Medulla oblongata (tissue), 1 donor: ENCODE measurements around the gene FOXP4.
A peak's percentile ranks its signal among the peaks of the same experiment; 100 is the strongest.
"Not testable (repeated sequence)": the region's sequence is repeated elsewhere in the genome, so short reads cannot be mapped to it uniquely, and the experiment has no call there.

Experiments used
- DNase-seq: peaks from one replicate; pipeline ENCODE4 v3.0.0-alpha.2; 2015; ENCODE audit errors: extremely low spot score

Gene FOXP4

DNA sequence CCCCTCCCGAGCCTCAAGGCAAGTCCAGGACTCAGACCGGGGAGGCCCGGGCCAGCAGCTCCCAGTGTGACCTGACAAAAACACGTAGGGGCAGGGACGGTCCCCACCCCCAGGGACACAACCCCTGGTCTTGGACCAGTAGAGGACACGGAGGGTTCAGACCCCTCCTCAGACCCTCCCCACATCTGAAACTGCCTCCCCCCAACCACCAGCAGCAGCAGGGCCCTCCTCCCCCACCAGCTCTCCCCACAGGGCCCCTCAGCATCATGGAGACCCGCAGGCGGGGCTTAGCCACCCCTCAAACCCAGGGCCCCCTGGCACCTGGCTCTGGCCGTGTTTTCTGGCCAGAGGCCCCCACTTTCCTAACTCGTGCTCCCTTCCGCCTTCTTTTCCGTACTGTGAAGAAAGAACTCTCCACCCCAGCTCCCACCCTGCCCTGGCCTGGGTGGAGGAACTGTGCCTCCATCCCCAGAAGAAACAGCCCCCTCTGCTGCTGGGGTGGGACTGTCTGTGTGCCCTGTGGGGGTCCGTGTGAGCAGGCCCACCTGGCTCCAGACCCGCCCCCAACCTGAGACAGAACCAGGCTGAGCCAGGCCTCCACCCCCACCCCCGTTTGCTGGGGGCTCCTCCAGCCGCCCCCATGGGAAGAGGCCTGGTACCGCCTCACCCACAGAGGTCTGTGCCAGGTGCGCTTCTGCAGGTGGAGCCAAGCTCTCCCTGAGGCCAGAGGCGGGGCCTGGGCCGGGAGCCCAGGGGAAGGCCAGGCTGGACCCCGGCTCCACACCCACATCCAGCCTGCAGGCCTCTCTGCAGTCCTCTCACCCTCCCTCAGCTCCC is 53.1 kb downstream of the FOXP4 start:
- DNase-seq, result no peak

DNA sequence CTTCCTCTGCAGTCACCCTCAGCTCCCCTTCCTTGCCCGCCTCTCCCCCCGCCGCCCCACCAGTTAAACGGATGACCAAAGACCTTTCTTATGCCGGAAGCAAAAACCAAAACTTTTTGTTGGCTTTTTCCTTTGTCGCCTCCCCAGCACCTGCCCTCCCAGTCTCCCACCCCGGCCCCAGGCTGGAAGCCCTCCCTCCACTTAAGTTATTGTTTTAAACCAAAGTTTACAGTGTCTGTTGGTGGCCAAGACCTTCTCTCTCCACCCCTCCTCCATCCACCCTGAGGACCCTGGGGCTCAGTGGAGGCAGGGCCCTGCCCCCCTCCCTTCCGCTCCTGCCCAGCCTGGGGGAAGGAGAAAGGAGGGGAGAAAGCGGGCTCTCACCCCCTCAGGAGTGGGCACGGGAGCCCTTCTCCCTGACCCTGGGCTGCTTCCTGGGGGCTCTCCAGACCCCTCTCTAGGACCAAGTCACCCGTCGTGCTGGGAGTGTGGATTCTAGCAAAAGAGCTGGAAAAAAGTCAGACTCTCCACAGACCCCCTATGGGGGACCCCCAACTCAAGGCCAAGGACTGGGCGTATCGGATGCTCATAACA is 53.8 kb downstream of the FOXP4 start:
- no peak for DNase-seq

DNA sequence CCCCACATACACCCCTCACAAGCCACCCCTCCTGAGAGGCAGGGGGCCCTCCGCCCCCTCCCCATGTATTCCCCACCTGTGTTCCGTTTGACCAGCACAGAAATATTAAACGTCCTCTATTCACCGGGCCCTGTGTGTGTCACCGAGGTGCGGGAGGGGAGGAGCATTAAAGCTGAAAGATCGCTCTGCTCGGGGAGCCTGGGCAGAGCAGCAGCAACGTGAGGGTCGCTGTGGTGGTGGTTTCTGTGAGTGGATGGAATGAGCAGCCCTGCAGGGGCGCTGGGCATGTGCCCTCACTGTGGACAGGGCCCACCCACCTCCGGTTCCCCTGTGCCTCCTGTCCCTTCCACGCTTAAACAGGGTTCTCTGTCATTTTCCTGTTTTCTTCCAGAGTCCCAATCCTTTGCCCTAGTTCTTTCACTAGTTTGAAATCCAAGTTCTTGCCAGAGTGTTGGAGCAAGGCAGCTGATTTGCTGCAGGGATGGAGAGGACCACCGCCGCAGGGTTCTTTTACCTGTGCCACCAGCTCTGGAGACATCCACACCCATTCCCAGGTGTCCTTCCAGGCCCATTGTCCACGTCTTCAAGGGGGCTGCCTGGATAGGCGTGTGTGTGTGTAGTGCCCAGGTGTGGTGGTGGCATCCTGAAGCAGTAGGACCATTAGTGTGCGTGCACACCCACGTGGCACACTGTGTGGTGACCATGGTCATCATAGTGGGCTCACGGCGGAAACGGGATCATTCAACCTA is 54.5 kb downstream of the FOXP4 start:
- DNase-seq, result no peak

DNA sequence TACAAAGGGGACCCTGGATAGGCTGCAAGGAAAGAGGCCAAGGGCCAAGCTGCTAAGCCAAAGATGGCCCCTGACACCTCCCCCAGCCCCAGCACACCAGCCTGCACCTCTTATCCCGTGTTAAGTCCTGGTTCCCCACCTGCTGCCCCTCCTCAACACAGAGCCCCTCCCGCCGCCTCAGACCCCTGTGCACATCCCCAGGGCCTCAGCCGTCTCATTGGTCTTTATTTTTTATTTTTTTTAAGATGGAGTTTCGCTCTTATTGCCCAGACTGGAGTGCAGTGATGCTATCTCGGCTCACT is 55.0 kb downstream of the FOXP4 start:
- no peak for DNase-seq

DNA sequence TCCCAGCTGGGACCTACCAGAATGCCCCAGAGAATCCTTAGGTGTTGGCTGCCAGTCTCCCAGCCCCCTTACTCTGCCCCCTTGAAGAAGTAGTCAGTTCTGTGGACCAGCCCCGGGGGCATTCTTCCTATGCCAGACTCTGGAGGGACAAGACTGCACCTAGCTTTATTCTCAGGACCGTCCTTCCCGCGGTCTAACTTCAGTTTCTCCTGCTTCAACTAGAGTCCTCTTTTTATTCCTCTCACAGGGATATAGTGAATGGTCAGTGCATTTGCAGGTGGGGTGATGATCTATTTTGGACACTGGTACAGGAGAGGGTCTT is 56.2 kb downstream of the FOXP4 start:
- no peak for DNase-seq

DNA sequence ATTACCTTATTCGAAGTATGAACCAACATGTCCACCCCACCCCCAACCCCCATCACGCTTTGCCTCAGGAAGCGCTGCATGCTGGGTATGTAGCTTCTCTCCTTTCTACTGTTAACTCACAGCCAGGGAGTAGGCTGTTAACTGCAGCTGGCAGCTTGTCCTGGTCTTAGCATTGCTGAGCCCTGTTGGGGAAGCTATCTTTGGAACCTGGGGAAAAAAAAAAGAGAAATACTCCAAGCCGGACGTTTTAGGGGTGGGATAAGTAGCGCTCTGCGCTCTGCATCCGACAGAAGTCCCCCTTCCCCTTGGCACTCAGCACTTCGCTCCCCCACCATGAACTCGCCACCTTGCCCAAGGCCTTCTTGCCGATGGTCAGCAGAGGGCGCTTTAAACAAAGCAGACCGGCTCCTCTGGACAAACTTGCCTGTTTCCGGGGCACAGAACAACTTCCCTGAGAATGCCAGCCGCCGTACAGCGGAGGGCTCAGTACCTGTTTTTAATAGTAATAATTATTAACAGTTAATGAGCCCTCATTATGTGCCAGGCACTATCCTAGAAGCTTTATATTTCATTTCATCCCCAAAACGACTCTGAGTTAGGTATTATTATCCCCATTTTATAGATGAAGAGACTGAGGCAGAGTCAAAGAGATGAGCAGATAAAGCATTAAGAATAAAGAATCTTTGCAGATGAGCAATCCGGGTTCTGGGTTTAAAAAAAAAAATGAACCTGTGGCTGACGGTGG is 56.9 kb downstream of the FOXP4 start:
- DNase-seq, result peak; percentile 92

DNA sequence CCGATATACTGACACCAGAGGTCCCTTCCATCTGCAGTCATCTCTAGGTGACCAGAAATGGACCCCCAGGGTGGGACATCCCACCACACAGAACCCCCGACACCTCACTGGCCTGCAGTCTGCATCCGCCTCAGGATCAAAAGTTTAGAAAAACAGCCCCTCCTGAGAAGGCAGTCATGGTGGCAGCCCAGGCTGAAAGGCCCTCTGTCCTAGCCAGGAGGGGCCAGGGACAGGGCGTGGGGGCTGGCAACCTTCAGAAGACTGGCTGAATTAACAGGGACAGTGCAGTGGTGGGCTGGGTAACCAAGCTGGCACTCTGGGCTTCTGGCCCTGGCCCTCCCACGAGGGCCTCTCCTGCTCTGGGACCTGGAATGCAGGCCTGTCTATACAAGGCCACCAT is 57.8 kb downstream of the FOXP4 start:
- no peak for DNase-seq

DNA sequence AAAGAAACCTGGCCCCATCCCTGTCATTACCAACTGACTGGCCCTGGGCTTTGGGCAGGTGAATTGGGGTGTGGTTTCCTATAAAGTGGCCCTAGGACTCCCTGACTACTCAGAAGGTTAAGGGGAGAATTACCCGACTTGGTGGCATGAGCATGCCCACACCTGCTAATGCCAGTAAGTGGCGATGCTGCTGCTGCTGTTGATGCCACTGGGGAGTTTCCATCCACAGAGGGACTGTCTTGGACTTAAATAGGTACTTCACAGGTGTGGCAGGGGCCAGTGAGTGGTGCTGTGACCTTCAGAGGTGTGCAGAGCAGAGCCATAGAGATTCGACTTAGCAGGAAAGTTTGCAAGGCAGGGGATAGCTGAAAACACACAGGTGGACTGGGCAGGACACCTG is 59.5 kb downstream of the FOXP4 start:
- no peak for DNase-seq

DNA sequence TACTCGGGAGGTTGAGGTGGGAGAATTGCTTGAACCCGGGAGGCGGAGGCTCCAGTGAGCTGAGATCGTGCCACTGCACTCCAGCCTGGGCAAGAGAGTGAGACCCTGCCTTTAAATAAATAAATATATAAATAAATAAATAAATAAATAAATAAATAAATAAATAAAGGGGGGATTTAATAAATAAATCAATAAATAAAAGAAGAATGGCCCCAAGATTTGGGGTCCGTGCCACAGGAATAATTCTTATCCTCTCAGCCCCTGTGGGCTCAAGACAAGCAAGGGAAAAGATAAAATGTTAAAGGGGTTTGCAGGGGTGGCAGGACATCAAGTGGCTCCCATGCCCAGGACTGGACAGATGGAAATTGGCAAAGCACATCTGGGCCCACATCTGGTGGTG is 60.9 kb downstream of the FOXP4 start:
- DNase-seq, result no peak

DNA sequence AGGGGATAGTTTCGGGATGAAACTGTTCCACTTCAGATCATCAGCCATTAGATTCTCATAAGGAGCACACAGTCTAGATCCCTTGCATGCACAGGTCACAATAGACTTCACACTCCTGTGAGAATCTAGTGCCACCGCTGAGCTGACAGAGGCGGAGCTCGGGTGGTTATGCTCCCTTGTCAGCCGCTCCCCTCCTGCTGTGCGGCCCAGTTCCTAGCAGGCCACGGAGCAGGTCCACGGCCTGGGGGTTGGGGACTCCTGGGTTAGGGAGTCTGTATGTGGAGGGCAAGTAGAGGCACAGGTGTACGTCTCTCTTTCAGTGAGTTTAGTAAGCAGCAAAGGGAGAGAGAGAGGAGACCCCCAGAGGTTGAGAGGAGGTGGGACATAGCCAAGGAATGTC is 61.6 kb downstream of the FOXP4 start:
- no peak for DNase-seq

DNA sequence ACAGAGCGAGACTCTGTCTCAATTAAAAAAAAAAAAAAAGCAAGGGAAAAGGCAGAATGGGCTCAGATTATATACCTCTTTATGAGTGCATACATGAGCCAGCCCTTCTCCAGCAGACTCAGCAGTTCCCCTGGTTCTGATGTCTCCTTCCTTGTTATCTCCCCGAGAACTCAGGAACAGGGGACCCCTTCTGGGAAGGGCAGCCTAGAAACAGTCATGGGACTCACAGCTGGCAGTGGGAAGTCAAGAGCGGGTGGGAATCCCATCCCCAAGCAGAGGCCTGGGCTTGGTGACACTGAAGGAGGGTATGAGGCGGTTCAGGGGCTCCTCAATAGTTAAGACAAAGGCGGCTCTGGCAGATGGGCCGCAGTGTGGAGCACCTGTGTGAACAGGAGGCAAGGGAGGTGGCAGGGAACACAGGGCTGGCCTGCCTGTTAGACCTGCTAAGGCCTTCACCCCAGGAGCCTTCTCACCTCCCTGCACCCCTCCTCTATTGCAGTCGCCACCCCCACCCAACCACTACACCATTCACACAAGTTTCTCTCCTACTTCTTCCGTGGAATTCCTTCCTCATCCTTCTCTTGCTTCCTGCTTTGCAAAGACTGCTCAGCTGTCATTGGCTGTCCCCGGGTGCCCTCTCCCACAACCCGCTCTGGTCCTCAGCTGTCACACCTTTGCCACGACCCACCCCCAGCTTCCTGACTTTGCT is 62.4 kb downstream of the FOXP4 start:
- no peak for DNase-seq

DNA sequence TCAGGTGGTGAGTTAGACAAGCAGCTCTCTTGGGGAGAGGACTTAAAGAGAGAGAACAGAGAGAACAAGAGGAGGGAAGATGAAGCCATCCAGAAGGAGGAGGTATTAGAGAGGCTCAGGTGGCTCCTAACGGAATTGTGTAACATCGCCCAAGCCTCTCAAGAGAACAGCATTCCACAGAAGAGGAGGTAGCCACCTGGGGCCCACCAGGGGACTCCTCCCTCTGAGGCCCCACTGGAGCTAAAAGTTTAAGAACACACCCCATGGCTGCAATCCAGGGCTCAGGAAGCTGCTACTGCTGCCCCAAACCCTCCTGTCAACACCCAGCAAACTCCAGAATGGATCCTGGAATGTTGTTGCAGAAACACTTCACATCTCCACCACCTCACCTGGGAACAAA is 68.5 kb downstream of the FOXP4 start:
- DNase-seq, result no peak

DNA sequence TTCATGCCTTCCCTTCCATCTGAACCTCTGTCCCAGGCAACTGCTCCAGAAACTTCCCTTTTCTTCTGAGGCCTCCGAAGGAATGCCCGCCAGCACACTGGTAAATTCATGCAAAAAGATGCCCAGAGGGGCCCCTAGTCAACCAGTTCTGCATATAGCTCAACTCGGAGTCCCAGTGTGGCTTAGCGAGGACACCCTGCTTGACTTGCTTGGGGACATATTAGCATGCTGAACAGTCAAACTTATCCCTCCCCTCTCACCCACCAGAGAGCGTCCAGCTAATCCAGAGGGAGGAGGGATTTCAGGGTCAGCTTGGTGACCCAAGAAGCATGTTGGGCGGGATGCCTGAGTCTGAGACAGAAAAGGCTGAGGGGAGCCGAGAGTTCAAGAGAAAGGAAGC is 69.1 kb downstream of the FOXP4 start:
- DNase-seq, result no peak

DNA sequence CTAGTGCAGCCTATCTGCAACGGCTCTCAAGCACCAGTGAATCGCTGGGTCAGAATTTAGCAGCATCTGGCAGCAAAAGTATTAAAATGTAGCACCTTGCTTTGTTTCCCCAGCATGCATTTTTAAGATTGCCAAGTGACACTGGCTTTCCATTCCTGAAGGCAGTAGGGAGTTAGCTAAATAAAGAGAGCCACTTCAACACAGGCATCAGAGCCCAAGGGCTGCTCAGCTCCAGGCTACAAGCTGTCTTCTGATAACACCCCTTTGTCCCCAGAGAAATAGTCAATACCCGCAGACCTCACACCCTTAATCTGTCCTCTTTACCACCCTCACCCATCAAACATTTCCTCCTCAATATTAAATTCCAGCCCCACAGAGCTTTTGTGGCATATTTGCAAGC is 72.4 kb downstream of the FOXP4 start:
- DNase-seq, result no peak

DNA sequence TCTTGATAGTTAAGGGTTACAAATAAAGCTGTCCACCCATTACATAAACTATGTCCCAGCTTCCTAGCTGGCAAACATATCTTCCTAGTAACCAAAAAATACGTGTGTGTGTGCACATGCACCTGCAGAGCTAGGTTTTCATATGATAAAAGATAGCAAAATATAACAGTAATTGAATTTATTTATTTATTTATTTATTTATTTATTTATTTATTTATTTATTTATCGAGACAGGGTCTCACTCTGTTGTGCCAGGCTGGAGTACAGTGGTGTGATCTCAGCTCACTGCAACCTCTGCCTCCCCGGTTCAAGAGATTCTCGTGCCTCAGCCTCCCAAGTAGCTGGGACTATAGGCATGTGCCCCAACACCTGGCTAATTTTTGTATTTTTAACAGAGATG is 73.0 kb downstream of the FOXP4 start:
- DNase-seq, result not testable (repeated sequence)

DNA sequence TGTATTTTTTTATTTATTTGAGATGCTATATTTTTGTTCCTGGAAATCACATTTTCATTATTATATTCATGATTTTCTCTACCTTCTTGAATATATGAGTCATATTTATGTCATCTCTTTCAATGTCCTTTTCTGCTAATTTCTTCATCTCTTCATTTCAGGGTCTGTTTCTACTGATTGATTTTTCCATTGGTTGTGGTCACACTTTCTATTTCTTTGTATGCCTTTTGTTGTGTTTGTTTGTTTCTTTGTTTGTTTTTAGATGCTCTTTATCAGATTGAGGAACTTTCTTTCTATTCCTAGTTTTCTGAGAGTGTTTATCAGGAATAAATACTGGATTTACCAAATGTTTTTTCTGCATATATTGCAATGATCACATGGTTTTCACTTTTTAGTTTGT is 75.2 kb downstream of the FOXP4 start:
- DNase-seq, result no peak

DNA sequence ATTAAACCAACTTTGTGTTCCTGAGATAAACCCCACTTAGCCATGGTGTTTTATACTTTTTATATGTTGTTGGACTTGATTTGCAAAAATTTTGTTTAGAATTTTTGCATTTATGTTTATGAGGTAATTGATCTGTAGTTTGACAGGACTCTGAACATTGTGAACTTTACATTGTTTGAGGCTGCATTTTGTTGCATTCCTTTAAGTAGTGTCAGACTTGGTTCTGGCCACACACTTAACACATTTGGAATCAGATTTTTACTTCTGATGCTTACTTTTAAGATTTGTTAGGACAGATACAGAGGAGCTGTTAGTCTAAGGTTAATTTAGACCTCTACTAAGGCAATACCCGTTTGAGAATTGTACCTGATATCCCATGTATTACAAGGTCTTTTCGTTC is 75.6 kb downstream of the FOXP4 start:
- no peak for DNase-seq

DNA sequence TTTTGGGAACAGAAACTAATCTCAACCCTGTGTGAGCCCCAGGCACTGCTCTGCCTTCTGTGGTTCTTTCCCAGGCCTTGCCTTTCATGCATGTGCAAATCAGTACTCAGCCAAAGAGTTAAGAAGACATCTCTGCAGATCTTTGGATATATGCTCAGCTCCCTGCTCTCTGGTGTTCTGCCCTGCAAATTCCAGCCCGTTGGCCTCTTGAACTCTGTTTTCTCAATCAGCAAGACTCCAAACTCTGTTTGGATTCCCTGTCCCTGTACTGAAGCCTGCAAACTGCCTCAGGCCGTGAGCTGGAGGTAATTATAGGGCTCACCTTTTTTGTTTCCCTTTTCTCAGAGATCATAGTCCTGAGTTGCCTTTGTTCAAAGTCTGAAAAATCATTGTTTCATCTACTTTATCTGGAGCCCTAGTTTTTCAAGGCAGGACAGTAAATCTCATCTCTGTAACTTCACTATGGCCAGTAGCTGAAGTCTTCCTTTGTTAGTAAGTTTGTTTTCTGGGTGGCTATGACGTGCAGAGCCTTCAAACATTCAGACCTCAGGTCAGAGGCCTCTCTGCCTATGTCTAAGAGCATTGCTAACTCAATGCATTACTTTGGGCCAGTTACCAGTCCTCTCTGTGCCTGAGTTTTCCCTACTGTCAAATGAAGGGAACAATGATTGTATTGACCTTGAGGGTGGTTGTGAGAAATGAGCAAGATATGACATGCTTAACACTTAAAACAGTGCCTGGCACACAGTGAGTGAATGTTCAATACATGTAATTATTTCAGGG is 76.2 kb downstream of the FOXP4 start:
- no peak for DNase-seq

DNA sequence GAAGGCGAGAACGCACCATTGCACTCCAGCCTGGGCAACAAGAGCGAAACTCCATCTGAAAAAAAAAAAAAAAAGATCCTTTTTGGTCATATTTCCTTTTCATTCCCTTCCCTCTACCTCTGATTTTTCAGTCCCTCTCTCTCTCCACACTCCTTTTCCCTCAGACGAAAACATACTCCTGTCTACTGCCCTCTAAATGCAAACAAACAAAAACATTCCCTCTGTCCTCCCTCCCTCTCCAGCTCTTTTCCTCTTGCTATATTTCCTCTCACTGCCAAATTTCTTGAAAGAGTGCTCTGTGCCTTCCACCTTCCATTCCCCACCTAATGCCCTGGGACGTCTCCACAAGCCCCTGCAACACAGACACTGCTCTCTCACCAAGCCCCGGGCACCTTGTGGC is 77.1 kb downstream of the FOXP4 start:
- no peak for DNase-seq

DNA sequence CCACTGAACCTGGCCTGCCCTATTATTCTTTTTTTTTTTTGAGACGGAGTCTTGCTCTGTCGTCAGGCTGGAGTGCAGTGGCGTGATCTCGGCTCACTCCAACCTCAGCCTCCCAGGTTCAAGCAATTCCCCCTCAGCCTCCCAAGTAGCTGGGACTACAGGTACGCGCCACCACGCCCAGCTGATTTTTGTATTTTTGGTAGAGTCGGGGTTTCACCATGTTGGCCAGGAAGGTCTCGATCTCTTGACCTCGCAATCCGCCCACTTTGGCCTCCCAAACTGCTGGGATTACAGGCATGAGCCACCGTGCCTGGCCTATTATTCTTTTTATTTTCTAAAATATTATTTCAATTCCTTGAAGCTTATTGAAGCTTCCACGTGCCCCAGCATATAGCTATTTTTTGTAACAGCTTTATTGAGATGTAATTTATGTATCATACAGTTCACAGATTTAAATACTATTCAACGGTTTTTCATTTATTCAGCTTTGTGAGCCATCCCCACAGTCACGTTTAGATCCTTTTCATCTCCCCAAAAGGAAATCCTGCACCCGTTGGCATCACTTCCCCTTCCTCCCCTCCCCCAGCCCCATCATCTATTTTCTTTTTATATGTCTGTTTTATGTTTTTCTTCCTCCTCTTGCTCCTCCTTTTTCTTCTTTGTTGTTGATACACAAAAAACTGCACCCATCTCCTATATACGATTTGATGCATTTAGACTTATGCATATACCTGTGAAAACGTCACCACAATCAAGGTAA is 78.6 kb downstream of the FOXP4 start:
- no peak for DNase-seq
